ENCODE data around the gene MAP7. TPM values are rescaled to one million over a fixed set of nuclear protein-coding genes. Genes with fewer than 3 reads are reported as not detected.

MAP7 gene
- 22.4 and 23.6 TPM in 2 replicates for total RNA-seq

GRCh38 chr6:136550330-136551071, at the start of gene MAP7:
Gene MAP7 (minus strand): TSS chr6:136550422. CDS start chr6:136550408, 14 bp downstream.

Other genes with a start within 250 kb of the MAP7 start
- gene MAP3K5, start 242.1 kb upstream of the MAP7 start, total RNA-seq = 8.8 and 8.9 TPM in 2 replicates

Measured in airway epithelial cell (primary cell).